Left ventricle myocardium inferior (tissue), 1 donor: ENCODE measurements around the gene LEFTY1. TPM values are rescaled to one million over a fixed set of nuclear protein-coding genes. Genes with fewer than 3 reads are reported as not detected.

Source experiments
- DNase-seq: peaks from one replicate; pipeline ENCODE4 v3.0.0-alpha.2; 2020
- H3K27ac ChIP-seq: fragments of 200-600 bp; replicated peaks from 2 replicates; pipeline ENCODE4 v1.8.0; 2021
- H3K27me3 ChIP-seq: fragments of 200-600 bp; 2 replicates; pipeline ENCODE4 v1.8.0; 2021; ENCODE audit warnings: low read depth
- H3K36me3 ChIP-seq: fragments of 200-600 bp; 2 replicates; pipeline ENCODE4 v1.8.0; 2021
- H3K4me1 ChIP-seq: fragments of 200-600 bp; 2 replicates; pipeline ENCODE4 v1.8.0; 2021
- H3K4me3 ChIP-seq: fragments of 200-600 bp; 2 replicates; pipeline ENCODE4 v1.8.0; 2021; ENCODE audit warnings: mild to moderate bottlenecking, moderate library complexity
- H3K9me3 ChIP-seq: fragments of 200-600 bp; replicated peaks from 2 replicates; pipeline ENCODE4 v1.8.0; 2021
- CTCF ChIP-seq: fragments of 200-600 bp; IDR thresholded peaks from 2 replicates; pipeline ENCODE4 v1.8.0; 2021; ENCODE audit warnings: antibody characterized with exemption, mild to moderate bottlenecking, borderline replicate concordance
- intact Hi-C: fragments of 100-400 bp; cut with micrococcal nuclease; formaldehyde crosslinking; loops from one replicate; pipeline ENCODE4 v1.11.0; 2022
- total RNA-seq: library from RNA; stranded (reverse); fragmentation: NEBNext Ultra II Directional; extraction: Animal tissue kit (Norgen Biotek cat#: 25700); gene quantifications from one replicate; pipeline ENCODE4 v1.2.1, GENCODE V29; 2021
- donor health status: DM: no; HTN: yes; CAD: no; lungs with severe emphysema.

The LEFTY1 gene
- total RNA-seq, 1 donor from 2014 or later = 0.55 TPM

DNA sequence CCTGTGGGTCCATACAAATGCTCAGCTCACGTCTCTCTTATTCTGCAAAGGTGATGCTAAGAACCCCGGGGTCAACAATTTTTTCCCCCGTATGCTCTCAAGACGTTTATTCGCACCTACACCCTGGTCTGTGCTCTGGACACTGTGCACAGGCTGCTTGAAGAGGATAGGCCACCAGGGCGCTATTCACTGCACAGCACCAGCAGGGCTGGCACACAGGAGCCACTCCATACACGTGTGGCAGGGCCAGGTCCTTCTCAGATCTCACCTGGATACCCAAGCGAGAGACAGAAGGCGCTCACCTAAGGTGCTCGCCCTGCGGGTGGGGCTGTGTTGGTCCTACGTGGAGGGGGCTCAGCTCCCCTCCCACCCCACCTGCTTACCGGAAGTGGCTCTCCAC is 23.4 kb downstream of the LEFTY1 start:
- intact Hi-C loops = no loop called here
- TF ChIP-seq CTCF = no peak
- no peak overlapping the region for H3K27ac ChIP-seq

GRCh38 chr1:225863167-225863566 is 25.8 kb downstream of the LEFTY1 start:
- no peak for TF ChIP-seq CTCF
- Histone ChIP-seq H3K9me3 (no peaks in the 10 kb centered on the region), H3K27me3 (no peaks in the 10 kb centered on the region), H3K36me3 (peaks cover 96% of the 10 kb centered on the region), H3K27ac (no peak overlapping the region), H3K4me3 (no peak overlapping the region), H3K4me1 (no peaks in the 10 kb centered on the region)
- no peak for DNase-seq
- intact Hi-C loops = no loop called here

More for the DNA sequence above, 23.4 kb downstream of the LEFTY1 start:
- H3K27me3 ChIP-seq = no peaks in the 10 kb centered on the region
- H3K4me1 ChIP-seq = peaks cover 9% of the 10 kb centered on the region
- H3K4me3 ChIP-seq = no peak overlapping the region
- H3K36me3 ChIP-seq = peaks cover 97% of the 10 kb centered on the region
- no peak for DNase-seq
- no peaks in the 10 kb centered on the region for H3K9me3 ChIP-seq

DNA sequence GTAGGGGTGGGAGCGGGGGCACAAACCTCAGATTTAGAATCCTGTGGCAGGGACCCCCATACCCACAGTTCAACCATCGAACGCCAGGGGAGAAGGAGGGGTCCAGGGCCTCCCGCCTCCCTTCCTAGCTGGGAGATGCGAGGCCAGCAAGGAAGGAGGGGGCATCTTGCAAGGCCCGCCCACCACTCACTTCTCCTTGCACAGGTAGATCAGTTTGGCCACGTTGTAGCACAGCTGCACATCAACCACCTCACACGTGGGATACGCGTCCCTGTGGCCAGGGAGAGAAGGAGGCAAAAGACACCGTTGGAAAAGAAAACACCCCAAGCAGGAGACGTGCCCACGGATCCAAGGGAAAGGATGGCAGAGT is 26.4 kb downstream of the LEFTY1 start:
- no peak for DNase-seq
- TF ChIP-seq CTCF = no peak
- Histone ChIP-seq H3K27me3 (no peaks in the 10 kb centered on the region), H3K27ac (no peak overlapping the region), H3K4me3 (no peak overlapping the region), H3K36me3 (peaks cover 96% of the 10 kb centered on the region), H3K4me1 (no peaks in the 10 kb centered on the region), H3K9me3 (no peaks in the 10 kb centered on the region)
- intact Hi-C loops = no loop called here

DNA sequence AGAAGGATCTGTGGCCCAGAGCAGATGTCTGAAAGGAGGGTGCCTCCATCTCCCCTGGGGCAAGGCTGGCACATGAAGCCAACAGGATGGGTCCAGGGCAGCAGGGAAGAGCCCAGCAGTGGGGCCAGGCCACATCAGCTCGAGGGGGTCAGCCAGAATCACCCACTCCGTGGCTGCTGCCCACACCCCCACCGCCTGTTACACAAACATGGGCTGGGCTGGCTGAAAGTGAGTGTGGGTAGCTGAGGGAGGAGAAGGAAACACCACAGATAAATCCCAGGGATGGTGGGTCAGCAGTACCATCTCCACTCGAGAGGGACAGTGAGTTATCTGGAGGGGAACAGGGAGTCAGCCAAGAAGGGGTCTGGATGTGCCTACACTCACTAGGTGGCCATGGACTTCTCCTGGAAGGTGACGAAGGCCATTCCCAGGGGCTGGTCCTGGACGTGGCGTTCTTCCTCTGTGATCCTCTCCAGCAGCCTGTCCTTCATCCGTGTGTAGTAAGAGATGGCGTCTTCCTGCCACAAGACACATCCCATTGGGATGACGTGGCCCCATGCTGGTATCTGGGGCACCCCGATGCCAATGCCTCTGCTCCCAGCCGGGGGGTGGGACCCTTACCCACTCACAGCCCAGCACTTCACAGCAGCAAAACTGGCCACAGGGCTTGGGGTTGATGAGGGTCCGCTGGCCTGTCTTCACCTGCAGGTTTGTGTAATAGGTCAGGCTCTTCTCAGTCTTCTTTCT is 26.9 kb downstream of the LEFTY1 start:
- intact Hi-C loops = no loop called here
- no peak for TF ChIP-seq CTCF
- Histone ChIP-seq H3K27me3 (no peaks in the 10 kb centered on the region), H3K36me3 (peaks cover 95% of the 10 kb centered on the region), H3K9me3 (no peaks in the 10 kb centered on the region), H3K4me1 (no peaks in the 10 kb centered on the region), H3K27ac (no peak overlapping the region), H3K4me3 (no peak overlapping the region)
- DNase-seq = no peak

- DNase-seq = no peak
- Histone ChIP-seq H3K27ac (no peak overlapping the region), H3K9me3 (no peaks in the 10 kb centered on the region), H3K27me3 (no peaks in the 10 kb centered on the region), H3K36me3 (peaks cover 95% of the 10 kb centered on the region), H3K4me1 (no peaks in the 10 kb centered on the region), H3K4me3 (no peak overlapping the region)
- intact Hi-C loops = no loop called here
- TF ChIP-seq CTCF = no peak
Measured at GRCh38 chr1:225860876-225861441, 28.0 kb downstream of the LEFTY1 start.
